Stimulated activated naive CD4-positive, alpha-beta T cell (primary cell): ENCODE results near the gene PAQR8.

ENCODE experiments used
- DNase-seq, 6 experiments: peaks; one replicate each; lab custom pipeline; 2025; lab: John Stamatoyannopoulos, UW

The PAQR8 gene, protein sequence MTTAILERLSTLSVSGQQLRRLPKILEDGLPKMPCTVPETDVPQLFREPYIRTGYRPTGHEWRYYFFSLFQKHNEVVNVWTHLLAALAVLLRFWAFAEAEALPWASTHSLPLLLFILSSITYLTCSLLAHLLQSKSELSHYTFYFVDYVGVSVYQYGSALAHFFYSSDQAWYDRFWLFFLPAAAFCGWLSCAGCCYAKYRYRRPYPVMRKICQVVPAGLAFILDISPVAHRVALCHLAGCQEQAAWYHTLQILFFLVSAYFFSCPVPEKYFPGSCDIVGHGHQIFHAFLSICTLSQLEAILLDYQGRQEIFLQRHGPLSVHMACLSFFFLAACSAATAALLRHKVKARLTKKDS

GRCh38 chr6:52361945-52362442 lies at the start of gene PAQR8:
Gene PAQR8 (plus strand): TSS chr6:52362151. CDS start chr6:52403214, 41,063 bp downstream.
- DNase-seq = peak; percentile 67 to 87 (median 78)

DNA sequence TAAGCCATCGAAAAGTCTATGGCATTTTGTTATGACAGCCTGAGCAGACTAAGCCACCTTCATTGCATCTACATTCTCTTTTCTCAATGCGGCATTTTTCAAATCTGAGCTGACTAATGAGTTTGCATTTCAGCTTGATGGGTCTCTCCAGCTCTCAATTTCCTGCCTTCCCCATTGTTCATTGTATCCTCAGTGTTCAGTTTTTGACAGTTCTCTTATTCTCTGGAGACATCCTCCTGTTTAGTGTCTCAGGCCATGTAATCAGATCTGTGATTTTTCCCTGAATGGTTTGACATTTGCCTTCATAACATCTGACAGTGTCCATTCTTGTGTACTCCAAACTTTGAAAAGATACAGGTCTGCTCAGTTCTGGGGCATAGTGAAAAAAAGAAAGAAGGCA lies 49.5 kb upstream of the PAQR8 start:
- DNase-seq = no peak

DNA sequence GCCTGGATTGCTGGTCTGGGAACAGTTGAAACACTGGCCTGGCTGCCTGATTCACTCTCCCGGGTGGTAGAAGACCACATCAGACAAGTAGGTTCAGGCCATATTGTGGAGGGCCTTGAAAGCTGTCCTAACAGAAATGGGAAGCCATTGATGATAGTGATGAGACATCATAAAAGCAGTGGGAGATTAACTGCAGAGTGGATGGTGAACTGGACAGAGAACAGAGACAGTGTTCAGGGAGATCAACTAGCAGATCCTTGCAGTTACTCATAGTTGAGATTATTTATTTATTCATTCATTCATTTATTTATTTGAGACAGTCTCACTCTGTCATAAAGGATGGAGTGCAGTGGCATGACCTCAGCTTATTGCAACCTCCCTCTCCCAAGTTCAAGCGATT lies 47.2 kb upstream of the PAQR8 start:
- DNase-seq = no peak

GRCh38 chr6:52317211-52317610 lies 44.7 kb upstream of the PAQR8 start:
- DNase-seq = no peak

DNA sequence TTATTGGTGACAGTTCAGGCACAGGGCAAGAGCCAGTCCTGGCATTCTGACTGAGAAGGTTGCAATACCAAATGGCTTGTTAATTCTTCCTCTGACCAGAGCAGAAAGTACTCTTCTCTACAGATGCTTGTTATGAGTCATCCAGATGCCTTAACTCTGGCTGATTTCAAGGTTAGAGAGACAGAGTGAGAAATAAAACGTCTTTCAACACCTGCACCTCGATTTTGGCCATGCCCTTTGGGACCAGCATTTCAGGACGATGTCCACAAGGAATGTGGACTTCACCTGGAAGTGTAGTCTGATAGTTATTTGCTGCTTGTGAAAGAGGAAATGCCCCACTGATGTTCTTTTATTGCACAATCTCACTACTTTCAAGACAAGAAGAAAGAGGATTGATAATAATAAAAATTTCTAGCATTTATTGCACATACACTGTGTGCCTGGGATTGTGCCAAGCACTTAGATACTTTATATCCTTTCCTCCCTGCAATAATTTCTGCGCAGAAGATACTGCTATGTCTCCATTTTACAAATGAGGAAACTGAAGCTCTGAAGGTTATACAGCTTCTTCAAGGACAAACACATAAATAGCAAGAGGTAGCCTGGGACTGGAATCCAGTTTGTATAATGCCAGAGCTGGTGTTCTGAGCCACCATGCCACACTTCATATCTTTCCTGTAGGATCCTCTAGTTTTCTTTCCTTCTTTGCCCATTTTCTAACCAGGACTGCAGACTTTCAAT lies 43.9 kb upstream of the PAQR8 start:
- no peak for DNase-seq

- DNase-seq = no peak
These were observed 37.8 kb upstream of the PAQR8 start for GRCh38 chr6:52324189-52324588.

DNA sequence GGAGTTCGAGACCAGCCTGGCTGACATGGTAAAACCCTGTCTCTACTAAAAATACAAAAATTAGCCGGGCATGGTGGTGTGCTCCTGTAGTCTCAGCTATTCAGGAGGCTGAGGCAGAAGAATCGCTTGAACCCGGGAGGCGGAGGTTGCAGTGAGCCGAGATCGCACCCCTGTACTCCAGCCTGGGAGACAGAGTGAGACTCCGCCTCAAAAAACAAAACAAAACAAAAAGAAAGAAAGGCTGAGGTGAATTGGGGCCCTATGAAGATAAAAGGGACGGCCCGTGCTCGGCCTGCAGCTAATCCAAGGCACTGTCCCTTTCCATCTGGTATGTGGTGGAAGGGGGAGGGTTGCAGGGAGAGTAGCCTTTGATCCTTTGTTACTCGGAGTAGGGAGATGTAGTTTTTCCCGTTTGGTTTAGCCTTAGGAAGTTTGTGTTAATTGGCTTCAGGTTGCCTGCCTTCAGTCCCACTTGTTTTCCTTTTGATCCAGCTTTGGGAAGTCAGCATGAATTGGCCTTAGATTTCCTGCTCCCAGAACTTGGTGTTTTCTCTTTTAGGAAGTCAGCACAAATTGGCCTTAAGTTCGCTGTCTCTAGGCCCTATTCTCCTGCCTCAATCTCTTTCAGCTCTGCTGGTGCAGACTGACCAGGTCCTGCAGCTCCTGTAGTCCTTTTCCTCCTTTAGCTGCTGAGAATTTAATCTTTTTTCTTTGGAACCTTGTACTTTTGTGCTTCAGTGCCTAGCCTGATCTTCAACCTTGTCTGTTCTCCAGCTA lies 36.1 kb upstream of the PAQR8 start:
- DNase-seq = no peak

GRCh38 chr6:52326540-52327364 lies 35.2 kb upstream of the PAQR8 start:
- no peak for DNase-seq

DNA sequence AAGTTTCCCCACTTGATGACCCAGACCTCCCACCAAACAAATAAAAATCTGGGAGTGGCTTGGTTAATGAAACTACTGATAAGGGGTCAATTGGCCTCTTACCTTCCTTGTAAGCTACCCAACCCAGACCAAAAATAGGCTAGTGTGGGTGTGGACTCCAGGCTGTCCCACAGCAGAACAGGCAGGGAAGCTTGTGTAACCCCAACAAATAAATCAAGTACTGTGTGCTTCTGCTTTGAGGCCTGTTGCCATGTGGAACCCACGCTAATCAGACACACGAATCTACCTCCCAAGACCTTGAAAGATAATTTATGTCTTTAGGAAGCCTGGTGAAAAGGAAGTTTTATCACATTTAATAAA lies 33.7 kb upstream of the PAQR8 start:
- no peak for DNase-seq

- DNase-seq = no peak
These were observed 33.2 kb upstream of the PAQR8 start for GRCh38 chr6:52328729-52329128.

DNA sequence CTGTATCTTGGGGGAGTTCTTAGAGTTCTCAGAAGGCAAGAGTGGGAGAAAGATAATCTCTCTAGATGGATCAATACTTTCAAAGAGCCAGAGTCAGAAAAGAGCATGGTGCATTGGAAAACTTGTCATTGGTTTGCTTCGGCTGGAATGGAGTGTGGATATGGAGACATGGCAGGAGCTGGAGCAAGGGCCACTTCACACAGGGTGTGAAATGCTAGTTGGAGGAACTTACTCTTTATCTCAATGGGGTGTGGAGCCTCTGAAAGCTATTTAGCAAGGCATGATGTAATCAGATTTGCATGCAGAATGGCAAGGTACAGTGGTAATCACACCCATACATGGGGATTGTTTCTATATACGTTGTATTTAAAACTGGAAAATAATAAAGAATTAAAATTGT lies 31.5 kb upstream of the PAQR8 start:
- no peak for DNase-seq

- DNase-seq = peak in 1 of 6 experiments; percentile 10
These were observed 30.0 kb upstream of the PAQR8 start for GRCh38 chr6:52331793-52332457.

- DNase-seq = peak in 3 of 6 experiments; percentile 34 to 72 (median 65)
These were observed 28.1 kb upstream of the PAQR8 start for GRCh38 chr6:52333840-52334200.

- no peak for DNase-seq
These were observed 26.4 kb upstream of the PAQR8 start for GRCh38 chr6:52335576-52335975.

DNA sequence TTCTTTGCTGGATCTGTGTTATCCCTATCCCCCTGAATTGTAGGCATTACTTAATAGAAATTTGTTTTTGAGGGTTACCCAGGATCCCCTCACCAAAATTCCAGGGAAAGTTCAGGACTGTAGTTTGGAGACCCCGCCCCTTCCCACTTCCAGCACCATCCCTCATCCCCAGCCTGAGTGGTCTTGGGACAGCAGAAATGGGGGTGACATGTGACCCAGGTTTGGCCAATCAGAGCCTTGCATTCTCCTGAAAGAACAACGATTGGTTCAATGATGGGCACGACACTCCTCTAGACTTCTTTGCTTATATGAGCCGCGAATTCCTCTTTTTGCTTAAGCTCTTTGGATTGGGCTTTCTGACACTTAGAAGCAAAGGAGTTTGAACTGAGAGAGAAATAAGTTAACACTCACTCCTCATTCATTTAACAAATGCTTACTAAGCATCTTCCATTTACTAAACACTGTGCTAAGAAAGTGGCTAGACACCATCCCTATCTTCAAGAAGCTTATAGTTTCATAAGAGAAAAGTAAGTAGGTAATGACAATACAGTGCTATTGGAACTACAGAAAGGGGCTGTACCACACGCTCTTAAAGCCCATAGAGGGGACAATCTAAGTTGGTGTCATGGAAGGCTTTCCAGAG lies 24.9 kb upstream of the PAQR8 start:
- DNase-seq = no peak

DNA sequence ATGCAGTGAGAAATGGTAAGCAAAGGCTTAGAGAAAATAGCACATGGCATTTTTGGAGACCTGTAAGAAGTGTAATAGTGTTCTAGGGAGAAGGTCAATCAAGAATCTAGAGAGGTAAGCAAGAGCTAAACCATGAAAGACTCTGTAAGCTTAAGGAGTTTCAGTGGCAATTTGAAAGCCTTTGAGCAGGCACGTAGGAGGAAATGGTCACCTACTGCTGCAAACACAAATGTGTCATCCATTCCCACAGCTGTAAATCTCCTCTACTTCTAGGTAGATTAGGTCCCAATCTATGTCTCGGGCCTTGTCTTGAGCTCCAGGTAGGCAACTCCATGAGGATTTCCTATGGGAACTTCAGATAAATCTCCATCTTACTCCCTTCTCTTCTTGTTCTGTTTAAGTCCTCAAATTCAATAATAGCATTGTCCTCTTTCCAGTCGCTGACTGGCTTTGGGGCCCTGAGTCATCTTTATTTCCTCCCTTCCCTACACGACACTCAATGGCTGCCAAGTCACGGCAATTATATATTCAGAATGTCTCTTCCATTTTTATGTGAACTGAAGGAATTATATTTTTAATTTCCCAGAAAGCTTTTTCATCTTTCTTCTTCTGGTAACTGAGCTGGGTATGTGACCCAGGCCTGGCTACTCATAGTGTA lies 24.2 kb upstream of the PAQR8 start:
- DNase-seq = no peak

- no peak for DNase-seq
These were observed 21.4 kb upstream of the PAQR8 start for GRCh38 chr6:52340603-52340880.

DNA sequence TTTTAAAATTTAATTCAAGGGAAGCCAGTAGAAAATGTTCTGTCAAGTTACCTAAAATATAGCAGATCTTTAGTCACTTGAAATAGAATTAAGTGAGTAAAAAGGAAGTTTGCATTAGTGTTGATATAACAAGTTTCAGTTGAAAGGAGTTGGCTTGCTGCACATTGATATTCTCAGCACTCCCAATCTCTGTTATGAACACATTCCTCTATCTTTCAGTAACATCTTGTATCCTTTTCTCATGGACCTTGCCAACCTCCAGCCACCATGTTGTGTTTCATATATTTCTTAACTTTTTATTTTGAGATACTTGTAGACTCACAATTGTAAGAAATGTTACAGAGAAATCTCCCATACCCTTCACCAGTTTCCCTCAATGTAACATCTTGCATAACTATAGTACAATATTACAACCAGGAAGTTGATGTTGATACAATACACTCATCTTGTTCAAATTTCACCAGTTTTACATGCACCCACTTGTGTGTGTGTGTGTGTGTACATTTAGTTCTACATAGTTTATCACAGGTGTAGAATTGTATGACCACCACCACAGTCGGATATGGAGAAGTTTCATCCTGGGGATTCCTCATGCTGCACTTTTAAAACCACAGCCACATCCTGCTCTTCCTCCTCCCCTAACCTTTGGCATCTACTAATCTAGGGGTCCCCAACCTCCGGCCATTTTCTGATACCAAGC lies 20.2 kb upstream of the PAQR8 start:
- DNase-seq = no peak

DNA sequence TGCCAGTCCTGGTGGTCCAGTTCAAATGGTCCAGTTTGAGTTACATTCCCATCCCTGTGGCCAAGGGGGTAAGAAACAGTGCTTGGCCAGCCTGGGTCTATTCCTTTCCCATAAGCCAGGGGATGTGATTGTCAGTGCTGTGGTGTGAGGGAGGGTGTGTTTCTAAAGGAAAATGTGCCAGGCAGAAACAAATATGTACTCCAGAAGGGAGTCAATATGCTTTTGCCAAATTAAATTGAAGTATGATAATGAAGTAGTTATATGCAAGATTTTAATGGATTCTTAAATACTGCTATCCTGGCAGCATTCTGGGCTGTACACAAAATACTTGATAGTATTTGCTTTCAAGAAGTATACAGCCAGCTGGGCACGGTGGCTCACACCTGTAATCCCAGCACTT lies 16.6 kb upstream of the PAQR8 start:
- DNase-seq = no peak

GRCh38 chr6:52346503-52346902 lies 15.4 kb upstream of the PAQR8 start:
- DNase-seq = no peak
